Measurements from ENCODE around the gene MTERF4. TPM values are rescaled to one million over a fixed set of nuclear protein-coding genes. Genes with fewer than 3 reads are reported as not detected.

The MTERF4 gene
- total RNA-seq, 1 donor from 2014 or later: 43.7 TPM

DNA sequence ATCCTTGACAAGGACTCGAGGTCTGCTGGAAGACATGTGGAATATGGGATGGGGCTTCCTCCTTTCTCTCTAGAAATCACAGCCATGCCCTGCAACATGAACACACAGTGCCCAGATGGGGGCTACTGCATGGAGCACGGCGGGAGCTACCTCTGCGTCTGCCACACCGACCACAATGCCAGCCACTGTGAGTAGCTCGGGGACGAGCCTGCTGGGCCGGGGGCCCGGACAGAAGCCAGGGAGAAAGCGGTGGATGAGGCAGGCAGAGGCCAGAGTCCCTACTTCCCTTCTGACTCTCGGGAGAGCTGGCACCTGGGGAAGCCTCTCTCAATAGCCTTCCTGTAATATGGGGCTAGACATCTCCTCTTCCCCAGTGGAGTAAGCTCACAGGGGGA is 53.1 kb downstream of the MTERF4 start:
- H3K27ac Mint-ChIP-seq (ENCODE audit: unreplicated experiment): no peak overlapping the region
- no peak overlapping the region for H3K4me3 Mint-ChIP-seq
- H3K27me3 Mint-ChIP-seq (ENCODE audit: low read depth): peaks cover 57% of the 10 kb centered on the region
- DNase-seq (ENCODE audit: low read depth, low spot score): no peak
- peaks cover 5% of the 10 kb centered on the region for H3K9me3 Mint-ChIP-seq
- TF ChIP-seq, protein P1, sequence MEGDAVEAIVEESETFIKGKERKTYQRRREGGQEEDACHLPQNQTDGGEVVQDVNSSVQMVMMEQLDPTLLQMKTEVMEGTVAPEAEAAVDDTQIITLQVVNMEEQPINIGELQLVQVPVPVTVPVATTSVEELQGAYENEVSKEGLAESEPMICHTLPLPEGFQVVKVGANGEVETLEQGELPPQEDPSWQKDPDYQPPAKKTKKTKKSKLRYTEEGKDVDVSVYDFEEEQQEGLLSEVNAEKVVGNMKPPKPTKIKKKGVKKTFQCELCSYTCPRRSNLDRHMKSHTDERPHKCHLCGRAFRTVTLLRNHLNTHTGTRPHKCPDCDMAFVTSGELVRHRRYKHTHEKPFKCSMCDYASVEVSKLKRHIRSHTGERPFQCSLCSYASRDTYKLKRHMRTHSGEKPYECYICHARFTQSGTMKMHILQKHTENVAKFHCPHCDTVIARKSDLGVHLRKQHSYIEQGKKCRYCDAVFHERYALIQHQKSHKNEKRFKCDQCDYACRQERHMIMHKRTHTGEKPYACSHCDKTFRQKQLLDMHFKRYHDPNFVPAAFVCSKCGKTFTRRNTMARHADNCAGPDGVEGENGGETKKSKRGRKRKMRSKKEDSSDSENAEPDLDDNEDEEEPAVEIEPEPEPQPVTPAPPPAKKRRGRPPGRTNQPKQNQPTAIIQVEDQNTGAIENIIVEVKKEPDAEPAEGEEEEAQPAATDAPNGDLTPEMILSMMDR (conservative IDR thresholded peaks at IDR 0.05): no peak
- H3K4me1 Mint-ChIP-seq: no peaks in the 10 kb centered on the region
- H3K36me3 Mint-ChIP-seq (ENCODE audit: low read depth): no peaks in the 10 kb centered on the region

DNA sequence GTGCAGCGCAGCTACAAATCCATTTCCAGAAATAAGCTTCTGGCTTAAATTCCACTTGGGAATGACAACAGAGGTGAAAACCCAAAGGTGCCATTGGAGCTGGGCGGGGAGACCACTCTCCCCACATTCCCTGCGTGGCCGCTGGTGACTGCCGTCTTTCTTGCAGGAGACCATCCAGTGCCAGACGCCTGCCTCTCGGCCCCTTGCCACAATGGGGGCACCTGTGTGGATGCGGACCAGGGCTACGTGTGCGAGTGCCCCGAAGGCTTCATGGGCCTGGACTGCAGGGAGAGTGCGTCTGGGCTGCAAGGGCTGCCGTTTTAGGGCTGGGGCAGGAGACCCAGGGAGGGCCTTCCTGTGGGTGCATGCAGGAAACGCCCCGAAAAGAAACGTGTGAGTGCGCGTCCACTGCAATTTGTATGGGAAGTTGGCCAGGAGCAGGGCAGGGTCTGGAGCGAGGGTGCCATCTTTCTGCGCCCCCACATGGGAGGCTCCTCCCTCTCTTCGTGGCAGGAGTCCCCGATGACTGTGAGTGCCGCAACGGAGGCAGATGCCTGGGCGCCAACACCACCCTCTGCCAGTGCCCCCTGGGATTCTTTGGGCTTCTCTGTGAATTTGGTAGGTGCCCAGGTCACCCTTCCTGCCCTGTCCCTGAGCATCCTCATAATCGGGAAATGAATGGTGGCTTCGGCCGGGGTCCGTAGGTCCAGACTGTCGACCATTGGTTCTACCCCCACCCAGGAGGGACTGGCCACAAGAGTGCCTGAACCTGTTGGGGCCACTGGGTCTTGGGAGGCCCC is 53.7 kb downstream of the MTERF4 start:
- DNase-seq (ENCODE audit: low read depth, low spot score): no peak
- H3K9me3 Mint-ChIP-seq: peaks cover 5% of the 10 kb centered on the region

DNA sequence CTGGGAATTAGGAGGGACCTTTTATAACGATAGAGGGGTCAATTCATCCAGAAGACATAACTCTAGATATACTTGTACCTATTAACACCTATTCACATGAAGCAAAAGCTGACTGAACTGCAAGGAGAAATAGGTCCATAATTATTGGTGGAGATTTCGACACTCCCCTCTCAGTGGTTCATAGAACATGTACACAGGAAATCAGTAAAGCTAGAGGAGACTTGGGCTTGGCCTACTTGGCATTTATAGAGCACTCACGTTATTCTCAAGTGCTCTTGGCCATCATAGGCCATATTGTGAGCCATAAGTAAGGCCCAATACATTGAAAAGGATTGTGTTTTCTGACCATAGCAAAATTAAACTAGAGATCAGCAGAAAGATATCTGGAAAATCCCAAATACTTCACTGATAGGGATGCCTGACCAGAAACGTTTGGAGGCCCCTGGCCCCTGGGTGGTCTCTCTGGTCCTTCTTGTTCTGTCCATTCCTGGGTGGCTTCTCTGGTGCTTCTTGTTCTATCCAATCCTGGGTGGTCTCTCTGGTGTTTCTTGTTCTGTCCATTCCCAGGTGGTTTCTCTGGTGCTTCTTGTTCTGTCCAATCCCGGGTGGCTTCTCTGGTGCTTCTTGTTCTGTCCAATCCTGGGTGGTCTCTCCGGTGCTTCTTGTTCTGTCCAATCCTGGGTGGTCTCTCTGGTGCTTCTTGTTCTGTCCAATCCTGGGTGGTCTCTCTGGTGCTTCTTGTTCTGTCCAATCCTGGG is 54.7 kb downstream of the MTERF4 start:
- H3K4me1 Mint-ChIP-seq: no peaks in the 10 kb centered on the region
- TF ChIP-seq, protein P1 (conservative IDR thresholded peaks at IDR 0.05): no peak
- no peak for DNase-seq (ENCODE audit: low read depth, low spot score)
- no peaks in the 10 kb centered on the region for H3K36me3 Mint-ChIP-seq (ENCODE audit: low read depth)
- no peak overlapping the region for H3K27ac Mint-ChIP-seq (ENCODE audit: unreplicated experiment)
- no peak overlapping the region for H3K4me3 Mint-ChIP-seq
- peaks cover 70% of the 10 kb centered on the region for H3K27me3 Mint-ChIP-seq (ENCODE audit: low read depth)
- H3K9me3 Mint-ChIP-seq: peaks cover 5% of the 10 kb centered on the region

More for the DNA sequence above, 53.7 kb downstream of the MTERF4 start:
- Mint-ChIP-seq H3K4me3 (no peak overlapping the region), H3K27me3 (ENCODE audit: low read depth) (peaks cover 61% of the 10 kb centered on the region), H3K4me1 (no peaks in the 10 kb centered on the region), H3K36me3 (ENCODE audit: low read depth) (no peaks in the 10 kb centered on the region), H3K27ac (ENCODE audit: unreplicated experiment) (no peak overlapping the region)
- TF ChIP-seq, protein P1 (conservative IDR thresholded peaks at IDR 0.05): no peak

Other genes starting within 250 kb of the MTERF4 start
- not detected in 2 replicates for gene AGXT, start 233.5 kb downstream of the MTERF4 start, total RNA-seq
- gene MAB21L4, start 206.1 kb downstream of the MTERF4 start, total RNA-seq: not detected in 2 replicates
- gene CROCC2, start 196.0 kb downstream of the MTERF4 start, total RNA-seq: not detected in 2 replicates
- 0.16 and 0.30 TPM in 2 replicates for gene SNED1, start 103.7 kb downstream of the MTERF4 start, total RNA-seq
- 64.2 and 71.3 TPM in 2 replicates for gene PASK, start 47.2 kb upstream of the MTERF4 start, total RNA-seq
- gene PPP1R7, start 48.2 kb upstream of the MTERF4 start, total RNA-seq: 53.2 and 59.0 TPM in 2 replicates
- 3.2 TPM in 2 replicates for gene ANO7, start 86.4 kb upstream of the MTERF4 start, total RNA-seq
- 320 and 333 TPM in 2 replicates for gene HDLBP, start 213.4 kb upstream of the MTERF4 start, total RNA-seq
- 466 and 490 TPM in 2 replicates for gene SEPTIN2, start 213.6 kb upstream of the MTERF4 start, total RNA-seq

Data from neural crest cell (in vitro differentiated cells).